Tibial nerve (tissue), 3 donors: ENCODE results near the gene SEC14L5.

Experiments used
- CTCF ChIP-seq, 5 experiments: fragments of 200-600 bp in 3 of 5; fragments of 450-650 bp in 2 of 5; sonication (generic) in 3 of 5; IDR thresholded peaks; one replicate each; pipeline ENCODE4 v1.5.1; 2016 to 2019; ENCODE audit warnings: antibody characterized with exemption in 5 of 5, mild to moderate bottlenecking in 3 of 5, moderate library complexity in 2 of 5
- POLR2A ChIP-seq, 2 donors: fragments of 450-650 bp; IDR thresholded peaks; one replicate each; pipeline ENCODE4 v1.6.1; 2017; ENCODE audit warnings: antibody characterized with exemption in 2 of 2, mild to moderate bottlenecking in 2 of 2, moderate library complexity in 2 of 2

- TF ChIP-seq CTCF (IDR thresholded peaks at IDR 0.05) (no peak), POLR2A (IDR thresholded peaks at IDR 0.05) (no peak)
Observed at GRCh38 chr16:5006348-5007193, 48.4 kb downstream of the SEC14L5 start.
